ENCODE measurements around the gene GNG4. TPM values are rescaled to one million over a fixed set of nuclear protein-coding genes. Genes with fewer than 3 reads are reported as not detected.
A peak's percentile ranks its signal among the peaks of the same experiment; 100 is the strongest.

Gene GNG4
- total RNA-seq, 1 experiment from 2014 or later, result 34.4 TPM

GRCh38 chr1:235553112-235553551, 96.5 kb downstream of the GNG4 start:
- H2BK120ac ChIP-seq (ENCODE audit: low read depth, low read length, poor library complexity, severe bottlenecking), result no peak overlapping the region
- no peak overlapping the region for H2BK20ac ChIP-seq (ENCODE audit: low read depth, low read length, poor library complexity, severe bottlenecking)
- no peaks in the 10 kb centered on the region for H3K27me3 Mint-ChIP-seq (ENCODE audit: low read depth)
- no peak for DNase-seq
- H2BK12ac ChIP-seq (ENCODE audit: insufficient read length, low read depth, low read length), result no peak overlapping the region
- no peaks in the 10 kb centered on the region for H4K20me1 ChIP-seq (ENCODE audit: control insufficient read depth, insufficient read depth, insufficient read length)
- no peak overlapping the region for H2BK5ac ChIP-seq (ENCODE audit: insufficient read length, low read length)
- H4K8ac ChIP-seq (replicated peaks; ENCODE audit: insufficient read length, low read depth, low read length), result no peak overlapping the region
- no peaks in the 10 kb centered on the region for H3K36me3 Mint-ChIP-seq (ENCODE audit: insufficient read depth in 1 of 3, low read depth in 3 of 3)
- H3T11ph ChIP-seq (ENCODE audit: low read length), result no peak overlapping the region
- no peak overlapping the region for H3K9ac ChIP-seq (ENCODE audit: extremely low read depth, insufficient read length, low read length)
- WGBS (ENCODE audit: extremely low coverage, insufficient read length, low lambda C conversion rate), result no CpG with 5 or more reads among the region's 5 CpGs
- H4K91ac ChIP-seq (ENCODE audit: insufficient read length, low read depth, low read length), result no peak overlapping the region
- no peak overlapping the region for H3K14ac ChIP-seq (ENCODE audit: insufficient read depth, low read length)
- H3K18ac ChIP-seq (ENCODE audit: insufficient read length, low read depth, low read length), result no peak overlapping the region
- H3K27ac Mint-ChIP-seq, result 0 out of 7 replicates have a peak overlapping the region, but pooled peaks of 1 of the 3 experiments have one; percentile 40
- no peak overlapping the region for H3K4me2 ChIP-seq (ENCODE audit: insufficient read depth, insufficient read length, low read length)
- H3K27ac ChIP-seq (ENCODE audit: insufficient read length, low read depth, low read length), result no peak overlapping the region
- no peak overlapping the region for H2AFZ ChIP-seq (ENCODE audit: low read length)
- H3K4me1 Mint-ChIP-seq, result no peaks in the 10 kb centered on the region; a peak in 1 of 4 replicates
- H2AK5ac ChIP-seq (ENCODE audit: insufficient read length, low read length), result no peak overlapping the region
- no peaks in the 10 kb centered on the region for H3K79me2 ChIP-seq (ENCODE audit: insufficient read depth, low read length)
- H3K56ac ChIP-seq (ENCODE audit: insufficient read length, low read depth, low read length), result no peak overlapping the region
- no peaks in the 10 kb centered on the region for H3K79me1 ChIP-seq (ENCODE audit: insufficient read depth, low read depth, low read length, poor library complexity, severe bottlenecking)
- no peaks in the 10 kb centered on the region for H3K9me3 ChIP-seq (ENCODE audit: control insufficient read depth, low read depth, low read length)
- no peaks in the 10 kb centered on the region for H3K9me3 Mint-ChIP-seq
- H3K27me3 ChIP-seq (ENCODE audit: insufficient read depth, low read length), result no peaks in the 10 kb centered on the region
- TF ChIP-seq, protein P1, sequence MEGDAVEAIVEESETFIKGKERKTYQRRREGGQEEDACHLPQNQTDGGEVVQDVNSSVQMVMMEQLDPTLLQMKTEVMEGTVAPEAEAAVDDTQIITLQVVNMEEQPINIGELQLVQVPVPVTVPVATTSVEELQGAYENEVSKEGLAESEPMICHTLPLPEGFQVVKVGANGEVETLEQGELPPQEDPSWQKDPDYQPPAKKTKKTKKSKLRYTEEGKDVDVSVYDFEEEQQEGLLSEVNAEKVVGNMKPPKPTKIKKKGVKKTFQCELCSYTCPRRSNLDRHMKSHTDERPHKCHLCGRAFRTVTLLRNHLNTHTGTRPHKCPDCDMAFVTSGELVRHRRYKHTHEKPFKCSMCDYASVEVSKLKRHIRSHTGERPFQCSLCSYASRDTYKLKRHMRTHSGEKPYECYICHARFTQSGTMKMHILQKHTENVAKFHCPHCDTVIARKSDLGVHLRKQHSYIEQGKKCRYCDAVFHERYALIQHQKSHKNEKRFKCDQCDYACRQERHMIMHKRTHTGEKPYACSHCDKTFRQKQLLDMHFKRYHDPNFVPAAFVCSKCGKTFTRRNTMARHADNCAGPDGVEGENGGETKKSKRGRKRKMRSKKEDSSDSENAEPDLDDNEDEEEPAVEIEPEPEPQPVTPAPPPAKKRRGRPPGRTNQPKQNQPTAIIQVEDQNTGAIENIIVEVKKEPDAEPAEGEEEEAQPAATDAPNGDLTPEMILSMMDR (conservative IDR thresholded peaks at IDR 0.05), result no peak
- no peak overlapping the region for H3K23ac ChIP-seq (ENCODE audit: insufficient read length, low read depth, low read length)
- no peak overlapping the region for H4K5ac ChIP-seq (ENCODE audit: insufficient read length, low read depth, low read length)
- no peak overlapping the region for H3K4me3 Mint-ChIP-seq
- H3K4ac ChIP-seq (ENCODE audit: low read depth, low read length), result no peak overlapping the region
- H3K23me2 ChIP-seq (ENCODE audit: insufficient read length, low read depth, low read length, poor library complexity, severe bottlenecking), result no peaks in the 10 kb centered on the region
- no peaks in the 10 kb centered on the region for H3K4me1 ChIP-seq (ENCODE audit: insufficient read depth, low read length)
- H2BK15ac ChIP-seq (ENCODE audit: low read depth, low read length), result no peak overlapping the region
